SK-N-MC (cell line): ENCODE results near the gene CTNNA2.

Experiments
- EZH2 ChIP-seq: fragments of 200-600 bp; sonication (generic); IDR thresholded peaks from one replicate; pipeline ENCODE4 v1.6.1; 2017; ENCODE audit warnings: antibody characterized with exemption
- POLR2AphosphoS5 ChIP-seq: IDR thresholded peaks from 2 replicates; pipeline ENCODE4 v1.6.1; 2012; ENCODE audit warnings: mild to moderate bottlenecking, low read depth, low read length, borderline replicate concordance

GRCh38 chr2:79750321-79750720, 237.5 kb downstream of the CTNNA2 start:
- no peak for TF ChIP-seq EZH2
- no peak for TF ChIP-seq POLR2AphosphoS5
